ENCODE measurements around the gene PCLO. TPM values are rescaled to one million over a fixed set of nuclear protein-coding genes. Genes with fewer than 3 reads are reported as not detected.

Gene PCLO
- total and polyA plus RNA-seq, 9 of the 15 experiments (the other 6 are each of a cell fraction or from before 2014, with no cell fraction given) = under 0.01 to 0.01 TPM; not detected in 7

GRCh38 chr7:82904871-82905270, 257.8 kb downstream of the PCLO start:
- 0% methylated on average over 3 of the region's 3 CpGs for WGBS (ENCODE audit: insufficient coverage, low coverage, missing lambda C conversion rate)
- Histone ChIP-seq H2AFZ (ENCODE audit: low read depth, low read length) (no peak overlapping the region), H3K79me2 (ENCODE audit: control insufficient read depth, insufficient read depth, low read length) (no peaks in the 10 kb centered on the region), H3K27ac (ENCODE audit: extremely low read depth, low read depth, low read length) (no peak overlapping the region), H3K9ac (ENCODE audit: insufficient read depth in 1 of 2, low read depth in 2 of 2, low read length in 2 of 2) (no peak overlapping the region), H3K4me1 (replicated peaks in 1 of 2; ENCODE audit: control insufficient read depth in 2 of 2, insufficient read depth in 2 of 2, low read length in 2 of 2) (no peaks in the 10 kb centered on the region), H3K9me3 (replicated peaks; ENCODE audit: control insufficient read depth, insufficient read depth, low read depth, low read length) (peaks cover 1% of the 10 kb centered on the region; the same call in 1 of the 2 replicates), H3K9me1 (ENCODE audit: control insufficient read depth, insufficient read depth, low read length) (no peaks in the 10 kb centered on the region), H4K20me1 (replicated peaks; ENCODE audit: control insufficient read depth, insufficient read depth, low read length) (no peaks in the 10 kb centered on the region), H3K36me3 (ENCODE audit: control insufficient read depth, insufficient read depth, low read length) (no peaks in the 10 kb centered on the region), H3K4me3 (no peak overlapping the region), H3K4me2 (ENCODE audit: insufficient read depth, low read length) (no peak overlapping the region), H3K27me3 (ENCODE audit: control insufficient read depth in 2 of 2, insufficient read depth in 2 of 2, low read length in 2 of 2) (no peaks in the 10 kb centered on the region)
- no TSS peak for BruUV-seq (replicated peaks)
- ChIA-PET POLR2A (no interaction called here), CTCF (ENCODE audit: low intra/inter-chr PET ratio) (no interaction called here)
- in situ Hi-C loops (cut with MboI) = no loop called here
- TF ChIP-seq TEAD1 (CRISPR knock-in tag; IDR thresholded peaks at IDR 0.05) (no peak), RUNX1 (IDR thresholded peaks at IDR 0.05; ENCODE audit: low read depth) (no peak), RCOR1 (IDR thresholded peaks at IDR 0.05; ENCODE audit: borderline replicate concordance in 1 of 2, low read depth in 2 of 2, low read length in 2 of 2) (no peak), NFATC3 (IDR thresholded peaks at IDR 0.05) (no peak), KDM4B (IDR thresholded peaks at IDR 0.05; ENCODE audit: borderline replicate concordance in 2 of 2, low read depth in 1 of 2) (no peak), SNRNP70 (optimal IDR thresholded peaks at IDR 0.05; ENCODE audit: low read depth, low read length) (no peak), ZNF830 (CRISPR knock-in tag; IDR thresholded peaks at IDR 0.05) (no peak), GMEB1 (CRISPR knock-in tag; IDR thresholded peaks at IDR 0.05) (no peak), ZNF780A (CRISPR knock-in tag; IDR thresholded peaks at IDR 0.05) (no peak), PHF8 (IDR thresholded peaks at IDR 0.05; ENCODE audit: borderline replicate concordance, low read length) (no peak), YY1 (IDR thresholded peaks at IDR 0.05; ENCODE audit: borderline replicate concordance in 1 of 3, control insufficient read depth in 1 of 3, extremely low read depth in 1 of 3, insufficient read depth in 3 of 3, insufficient read length in 1 of 3, insufficient replicate concordance in 2 of 3, low read depth in 1 of 3, low read length in 2 of 3) (no peak), PPARD (CRISPR knock-in tag; IDR thresholded peaks at IDR 0.05) (no peak), E2F8 (IDR thresholded peaks at IDR 0.05; ENCODE audit: low read depth, partially characterized antibody) (no peak), ELF2 (CRISPR knock-in tag; IDR thresholded peaks at IDR 0.05) (no peak), ZNF146 (CRISPR knock-in tag; IDR thresholded peaks at IDR 0.05; ENCODE audit: unreplicated experiment) (no peak)
- ATAC-seq = no peak
- FAIRE-seq = no peak
- no peak for DNase-seq (ENCODE audit: extremely low read depth in 1 of 4, low spot score in 3 of 4)
- intact Hi-C loops (cut with micrococcal nuclease) = no loop called here
